NCI-H2107 treated with DMSO at 0.1 percent for 48 hours (cell line): ENCODE measurements around the gene HMGA1.

Source experiments
- DNase-seq: peaks from one replicate; lab custom pipeline; 2025; ENCODE audit not compliant: unreplicated experiment; lab: John Stamatoyannopoulos, UW

Gene HMGA1, protein sequence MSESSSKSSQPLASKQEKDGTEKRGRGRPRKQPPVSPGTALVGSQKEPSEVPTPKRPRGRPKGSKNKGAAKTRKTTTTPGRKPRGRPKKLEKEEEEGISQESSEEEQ

DNA sequence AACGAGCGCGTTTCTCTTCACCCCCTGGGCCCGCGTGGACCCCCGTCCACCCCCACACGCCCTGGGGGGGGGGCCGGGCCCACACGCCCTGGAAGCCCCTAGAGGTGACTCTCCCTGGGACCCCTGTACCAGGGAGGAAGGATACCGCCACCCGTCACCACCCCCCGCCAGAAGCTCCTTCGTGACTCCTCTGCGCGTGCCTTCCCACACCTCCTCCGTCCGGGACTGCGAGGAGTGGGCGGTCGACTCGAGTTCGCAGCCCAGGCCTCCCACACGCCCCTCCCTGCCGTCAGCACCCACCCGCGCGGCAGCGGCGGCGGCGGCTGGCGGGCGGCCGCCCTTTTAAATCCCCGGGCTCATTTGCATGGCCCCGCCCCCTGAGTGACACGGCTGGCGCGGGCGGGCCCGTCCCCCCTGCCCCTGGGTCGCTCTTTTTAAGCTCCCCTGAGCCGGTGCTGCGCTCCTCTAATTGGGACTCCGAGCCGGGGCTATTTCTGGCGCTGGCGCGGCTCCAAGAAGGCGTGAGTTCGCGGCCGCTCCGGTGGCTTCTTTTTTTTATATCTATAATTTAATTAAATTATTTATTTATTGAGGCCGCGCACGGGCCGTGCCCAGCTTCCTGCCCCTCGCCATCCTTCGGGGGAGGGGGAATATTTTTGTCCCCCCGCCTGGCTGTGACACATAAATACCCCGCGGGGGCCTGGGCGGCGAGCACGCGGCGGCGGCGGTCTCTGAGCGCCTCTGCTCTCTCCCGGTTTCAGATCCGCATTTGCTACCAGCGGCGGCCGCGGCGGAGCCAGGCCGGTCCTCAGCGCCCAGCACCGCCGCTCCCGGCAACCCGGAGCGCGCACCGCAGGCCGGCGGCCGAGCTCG lies at the start of gene HMGA1:
Gene HMGA1, plus strand, starts transcription at position 431 of the 873 bp plus-strand sequence. CDS start 3,908 bp downstream, outside the sequence.
- peak; percentile 27 for DNase-seq

DNA sequence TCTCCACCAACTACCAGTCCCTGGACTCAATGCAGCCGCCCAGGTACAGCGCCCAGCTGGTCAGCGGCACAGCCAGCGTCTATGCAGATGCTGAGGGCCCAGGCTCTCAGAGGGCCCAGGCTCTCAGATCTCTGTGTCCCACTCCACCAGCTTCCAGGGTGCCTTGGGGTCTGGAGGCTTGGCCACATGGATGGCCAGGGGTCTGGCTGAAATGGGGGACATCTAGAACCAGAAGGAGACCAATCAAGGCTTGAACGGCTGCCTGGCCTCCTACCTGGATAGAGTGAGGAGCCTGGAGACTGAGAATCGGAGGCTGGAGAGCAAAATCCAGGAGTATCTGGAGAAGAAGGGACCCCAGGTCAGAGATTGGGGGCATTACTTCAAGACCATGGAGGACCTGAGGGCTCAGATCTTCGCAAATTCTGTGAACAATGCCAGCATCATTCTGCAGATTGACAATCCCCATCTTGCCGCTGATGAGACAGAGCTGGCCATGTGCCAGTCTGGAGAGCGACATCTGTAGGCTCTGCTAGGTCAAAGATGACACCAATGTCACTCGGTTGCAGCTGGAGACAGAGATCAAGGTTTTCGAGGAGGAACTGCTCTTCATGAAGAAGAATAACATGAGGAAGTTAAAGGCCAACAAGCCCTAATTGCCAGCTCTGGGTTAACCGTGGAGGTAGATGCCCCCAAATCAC lies 46.7 kb upstream of the HMGA1 start:
- DNase-seq = no peak

DNA sequence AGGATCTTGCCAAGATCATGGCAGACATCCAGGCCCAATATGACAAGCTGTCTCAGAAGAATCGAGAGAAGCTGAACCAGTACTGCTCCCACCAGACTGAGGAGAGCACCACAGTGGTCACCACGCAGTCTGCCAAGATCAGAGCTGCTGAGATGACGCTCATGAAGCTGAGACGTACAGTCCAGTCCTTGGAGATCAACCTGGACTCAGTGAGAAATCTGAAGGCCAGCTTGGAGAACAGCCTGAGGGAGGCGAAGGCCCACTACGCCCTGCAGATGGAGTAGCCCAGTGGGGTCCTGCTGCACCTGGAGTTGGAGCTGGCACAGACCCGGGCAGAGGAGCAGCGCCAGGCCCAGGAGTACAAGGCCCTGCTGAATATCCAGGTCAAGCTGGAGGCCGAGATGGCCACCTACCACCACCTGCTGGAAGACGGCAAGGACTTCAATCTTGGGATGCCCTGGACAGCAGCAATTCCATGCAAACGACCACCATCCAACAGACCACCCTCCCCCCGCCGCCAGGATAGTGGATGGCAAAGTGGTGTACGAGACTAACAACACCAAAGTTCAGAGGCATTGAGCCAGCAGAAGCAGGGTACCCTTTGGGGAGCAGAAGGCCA lies 46.1 kb upstream of the HMGA1 start:
- DNase-seq = no peak

DNA sequence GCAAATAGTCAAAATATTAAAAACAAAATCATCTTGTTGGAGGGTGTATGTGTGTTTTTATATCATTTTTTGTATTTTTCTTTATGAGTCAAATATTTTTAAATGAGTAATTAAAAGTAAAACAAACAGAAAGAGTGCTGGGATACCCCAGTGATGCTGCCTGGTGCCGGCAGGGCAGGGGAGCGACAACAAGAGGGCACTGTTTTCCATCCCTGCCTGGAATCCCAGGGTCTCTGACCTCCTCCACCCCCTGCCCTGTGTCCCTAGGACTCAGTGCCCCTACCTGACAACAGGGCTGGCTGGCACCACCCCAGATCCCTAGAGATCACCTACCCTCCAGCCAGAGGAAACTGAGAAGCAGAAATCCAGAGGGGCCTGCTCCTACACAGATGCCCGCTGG lies 41.9 kb upstream of the HMGA1 start:
- no peak for DNase-seq

DNA sequence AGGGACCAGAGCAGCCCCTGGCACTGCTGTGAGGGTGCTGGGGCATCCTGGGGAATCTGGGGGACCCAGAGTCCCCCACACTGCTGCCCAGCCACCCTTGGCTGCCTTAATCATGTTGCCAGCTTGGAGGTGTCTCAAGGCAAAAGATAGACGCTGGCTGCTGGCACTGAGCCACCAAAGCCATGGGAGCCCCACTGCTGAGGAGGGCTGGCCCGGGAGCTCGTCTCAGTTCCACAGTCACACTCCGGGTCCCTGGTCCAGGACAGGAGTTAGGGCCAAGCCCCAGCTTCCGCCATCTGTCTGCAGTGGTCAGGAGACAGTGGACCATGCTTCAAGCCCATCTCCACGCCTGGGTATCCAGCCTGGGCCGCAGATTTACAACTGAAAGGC lies 41.0 kb upstream of the HMGA1 start:
- DNase-seq = no peak

DNA sequence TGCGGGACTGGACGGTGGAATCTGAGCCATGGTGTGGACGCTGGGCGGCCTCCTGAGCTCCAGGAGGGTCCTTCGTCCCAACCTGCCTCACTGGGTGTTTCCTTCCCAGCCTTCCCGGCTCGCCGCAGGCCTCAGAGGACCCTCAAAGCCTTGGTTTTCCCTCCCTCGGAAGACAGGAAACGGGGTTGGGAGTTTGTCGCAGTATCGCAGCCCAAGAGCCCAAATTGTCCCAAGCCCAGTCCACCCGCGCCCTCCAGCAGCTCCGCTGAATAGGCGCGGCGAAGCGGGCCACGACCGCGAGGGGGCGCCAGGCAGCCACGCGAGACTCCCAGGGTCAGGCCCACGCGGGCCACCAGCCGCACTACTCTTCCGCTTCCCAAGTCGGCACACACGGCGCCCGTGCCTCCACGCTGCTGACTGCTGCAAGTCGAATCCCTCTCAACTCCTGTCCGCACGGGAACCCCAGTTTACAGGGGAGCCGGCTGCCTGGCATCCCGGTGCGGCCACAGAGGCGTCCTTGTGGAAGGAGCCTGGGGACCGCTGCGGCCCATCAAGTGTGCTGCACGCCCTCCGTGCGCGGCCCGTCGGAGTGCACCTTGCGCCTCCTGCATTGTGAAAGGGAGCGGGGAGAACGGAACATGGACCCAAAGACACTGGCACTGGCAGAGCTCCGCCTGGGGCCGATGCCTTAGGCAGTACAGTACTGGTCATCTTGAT lies 40.4 kb upstream of the HMGA1 start:
- DNase-seq = no peak

DNA sequence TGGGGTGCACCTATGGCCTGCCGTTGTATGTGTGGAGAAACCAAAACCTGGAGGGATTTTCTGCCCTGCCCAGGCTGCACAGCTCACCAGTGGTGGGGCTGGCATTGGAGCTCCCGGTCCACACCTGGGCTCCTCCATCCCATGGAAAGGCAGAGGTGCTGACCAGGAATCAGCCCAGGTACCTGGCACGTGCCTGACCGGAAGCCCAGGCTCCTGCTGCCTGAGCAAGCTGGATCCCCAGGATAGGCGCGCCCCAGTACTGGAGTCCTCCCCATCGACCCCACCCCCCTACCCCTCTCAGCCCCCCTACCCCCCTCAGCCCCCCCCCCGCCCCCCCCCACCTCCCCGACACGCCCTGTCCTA lies 39.9 kb upstream of the HMGA1 start:
- no peak for DNase-seq

DNA sequence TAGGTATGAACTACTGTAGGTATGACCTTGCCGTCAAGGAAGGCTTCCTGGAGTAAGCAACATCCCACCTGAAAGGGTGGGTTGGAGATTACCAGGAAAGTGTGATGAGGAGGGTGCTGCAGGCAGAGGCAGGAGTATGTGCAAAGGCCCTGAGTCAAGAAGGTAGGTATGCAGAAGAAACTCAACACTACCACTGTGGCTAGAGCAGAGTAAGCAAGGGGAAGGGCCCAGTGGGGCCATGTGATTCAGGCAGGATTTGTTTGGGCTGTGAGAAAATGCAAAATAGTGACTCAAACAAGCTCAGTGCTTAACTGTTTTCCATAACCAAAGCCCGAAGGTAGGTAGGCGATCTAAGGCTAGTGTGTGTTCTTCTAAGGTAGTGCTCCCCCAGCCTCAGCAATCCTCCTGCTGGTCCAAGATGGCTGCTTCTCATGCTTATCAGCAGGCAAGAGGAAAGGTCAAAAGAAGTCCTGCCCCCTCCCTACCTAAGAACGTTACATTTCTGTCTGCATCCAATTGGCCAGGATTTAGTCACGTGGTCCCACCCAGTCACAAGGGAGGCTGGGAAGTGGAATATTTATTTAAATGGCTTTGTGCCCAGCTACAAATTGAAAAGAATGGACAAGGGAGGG lies 36.2 kb upstream of the HMGA1 start:
- no peak for DNase-seq

DNA sequence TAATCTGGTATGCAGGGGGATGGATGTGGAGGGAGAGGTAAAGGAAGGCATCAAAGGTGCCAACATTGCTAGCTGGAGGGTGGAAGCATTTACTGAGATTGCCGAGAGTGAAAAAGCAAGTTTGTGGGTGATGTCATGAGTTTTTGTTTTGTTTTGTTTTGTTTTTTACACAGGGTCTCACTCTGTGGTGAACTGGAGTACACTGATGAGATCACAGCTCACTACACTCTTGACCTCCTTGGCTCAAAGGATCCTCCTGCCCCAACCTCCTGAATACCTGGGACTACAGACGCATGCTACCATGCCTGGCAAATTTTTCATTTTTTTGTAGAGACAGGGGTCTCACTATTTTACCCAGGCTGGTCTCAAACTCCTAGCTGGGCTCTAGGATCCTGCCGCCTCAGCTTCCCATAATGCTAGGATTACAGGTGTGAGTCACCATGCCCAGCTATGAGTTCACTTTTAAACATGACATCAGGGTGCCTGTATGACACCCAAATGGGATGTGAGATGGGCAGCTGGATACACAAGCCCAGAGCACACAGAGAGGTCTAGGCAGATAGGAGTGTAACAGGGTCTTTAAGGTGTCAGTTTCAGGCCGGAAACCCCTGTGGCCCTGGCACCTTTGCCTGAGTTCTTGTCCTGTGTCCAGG lies 35.1 kb upstream of the HMGA1 start:
- DNase-seq = no peak

DNA sequence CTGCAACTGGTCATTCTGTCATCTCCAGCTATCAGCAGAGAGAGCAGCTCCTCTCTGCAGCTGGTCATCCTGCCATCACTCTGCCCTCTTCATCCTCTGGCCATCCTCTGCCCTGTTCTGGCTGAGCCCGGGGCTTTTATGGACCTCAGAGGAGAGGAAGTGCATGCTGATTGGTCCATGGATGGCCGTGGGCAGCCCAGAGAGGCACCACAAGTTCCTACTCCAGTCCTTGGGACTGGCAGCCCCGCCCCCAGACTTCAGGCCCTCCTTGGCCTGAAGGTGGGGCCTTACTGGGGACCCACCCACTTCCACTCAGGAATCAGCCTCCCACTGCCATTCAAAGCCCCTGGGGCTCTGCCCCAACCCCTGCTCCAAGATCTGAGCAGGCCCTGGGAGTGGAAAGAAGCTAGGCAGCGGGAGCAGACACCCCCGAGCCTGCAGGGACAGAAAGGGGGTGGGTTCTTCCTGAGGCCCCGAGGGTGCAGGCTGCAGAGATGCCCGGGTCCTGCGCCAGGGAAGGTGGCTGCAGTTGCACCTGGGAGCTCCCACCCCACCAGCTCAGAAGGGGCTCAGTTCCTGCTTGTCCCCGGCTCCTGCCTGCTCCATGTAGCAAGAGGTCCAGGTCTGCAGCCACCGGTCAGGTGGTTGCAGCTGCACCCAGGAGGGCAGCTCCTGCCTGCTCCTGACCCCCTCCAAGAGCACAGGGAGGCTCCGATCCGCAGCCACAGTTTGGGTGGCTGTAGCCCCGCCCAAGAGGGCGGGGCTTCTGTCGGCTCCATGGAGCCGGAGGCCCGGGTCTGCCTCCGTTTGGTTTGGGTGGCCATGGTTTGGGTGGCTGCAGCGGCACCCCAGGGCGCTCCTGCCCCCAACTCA lies 34.1 kb upstream of the HMGA1 start:
- no peak for DNase-seq

DNA sequence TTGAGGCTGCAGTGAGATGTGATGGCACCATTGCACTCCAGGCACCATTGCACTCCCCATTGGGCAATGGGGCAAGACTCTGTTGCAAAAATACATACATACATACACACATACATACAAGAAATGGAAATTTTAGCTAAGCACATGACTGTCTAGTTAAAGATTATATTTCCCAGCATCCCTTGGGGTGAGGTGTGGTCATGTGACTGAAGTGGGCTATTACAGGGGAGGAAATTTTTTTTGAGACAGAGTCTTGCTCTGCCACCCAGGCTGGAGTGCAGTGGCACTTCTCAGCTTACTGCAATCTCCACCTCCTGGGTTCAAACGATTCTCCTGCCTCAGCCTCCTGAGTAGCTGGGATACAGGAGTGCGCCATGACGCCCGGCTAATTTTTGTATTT lies 32.0 kb upstream of the HMGA1 start:
- no peak for DNase-seq

DNA sequence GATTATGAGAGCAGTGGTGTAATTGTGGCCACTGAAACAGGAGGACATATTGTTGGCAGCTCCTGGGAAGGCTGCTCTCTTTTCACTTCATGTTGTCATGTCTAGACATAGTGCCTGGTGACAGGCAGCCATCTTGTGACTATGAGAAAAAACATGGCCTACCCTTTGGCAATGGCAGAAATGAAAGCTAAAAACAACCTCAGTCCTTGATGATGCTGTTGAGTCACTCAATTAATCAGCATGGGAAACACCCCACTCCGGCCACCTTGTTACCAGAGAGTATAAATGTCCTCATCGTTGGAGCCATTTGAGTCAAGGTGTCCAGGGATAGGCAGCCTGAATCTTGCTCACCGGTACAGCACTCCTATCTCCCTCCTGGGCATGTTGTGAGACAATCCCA lies 31.2 kb upstream of the HMGA1 start:
- no peak for DNase-seq

DNA sequence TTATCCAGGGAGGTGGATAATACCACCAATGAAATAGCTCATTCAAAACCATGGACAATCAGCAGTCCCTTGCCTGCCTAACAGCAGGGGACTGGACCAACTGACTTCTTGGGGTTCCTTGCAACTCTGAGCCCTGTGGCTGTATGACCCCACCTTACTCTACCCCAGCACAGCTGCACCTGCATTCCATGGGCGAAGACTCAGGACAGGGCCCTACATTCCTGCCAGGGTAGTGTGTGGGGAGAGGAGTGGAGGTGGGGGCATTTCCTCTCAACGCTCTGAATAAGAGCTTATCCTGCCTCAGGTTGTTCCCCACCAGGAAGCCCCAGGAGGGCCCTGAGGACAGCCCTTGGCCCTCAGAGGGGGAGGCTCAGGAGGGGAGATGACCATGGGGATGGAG lies 30.8 kb upstream of the HMGA1 start:
- no peak for DNase-seq

DNA sequence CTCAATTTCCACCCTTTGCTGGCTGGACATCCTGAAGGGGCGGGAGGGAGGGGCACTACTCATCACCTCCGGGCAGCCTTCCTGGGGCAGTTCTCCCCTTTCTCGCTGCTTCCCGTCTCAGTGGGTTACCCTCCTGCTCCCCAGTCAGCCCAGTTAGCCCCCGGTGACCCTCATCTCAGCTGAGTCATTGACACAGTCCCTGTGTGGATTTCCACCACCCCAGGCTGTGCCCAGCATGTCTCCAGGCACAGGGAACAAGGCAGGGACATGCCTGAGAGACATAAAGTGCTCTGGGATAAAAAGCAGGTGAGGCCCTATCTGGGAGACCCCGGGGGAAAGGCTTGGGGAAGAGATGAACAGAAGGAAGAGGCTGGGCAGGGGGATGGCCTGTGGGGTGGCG lies 29.9 kb upstream of the HMGA1 start:
- DNase-seq = no peak

DNA sequence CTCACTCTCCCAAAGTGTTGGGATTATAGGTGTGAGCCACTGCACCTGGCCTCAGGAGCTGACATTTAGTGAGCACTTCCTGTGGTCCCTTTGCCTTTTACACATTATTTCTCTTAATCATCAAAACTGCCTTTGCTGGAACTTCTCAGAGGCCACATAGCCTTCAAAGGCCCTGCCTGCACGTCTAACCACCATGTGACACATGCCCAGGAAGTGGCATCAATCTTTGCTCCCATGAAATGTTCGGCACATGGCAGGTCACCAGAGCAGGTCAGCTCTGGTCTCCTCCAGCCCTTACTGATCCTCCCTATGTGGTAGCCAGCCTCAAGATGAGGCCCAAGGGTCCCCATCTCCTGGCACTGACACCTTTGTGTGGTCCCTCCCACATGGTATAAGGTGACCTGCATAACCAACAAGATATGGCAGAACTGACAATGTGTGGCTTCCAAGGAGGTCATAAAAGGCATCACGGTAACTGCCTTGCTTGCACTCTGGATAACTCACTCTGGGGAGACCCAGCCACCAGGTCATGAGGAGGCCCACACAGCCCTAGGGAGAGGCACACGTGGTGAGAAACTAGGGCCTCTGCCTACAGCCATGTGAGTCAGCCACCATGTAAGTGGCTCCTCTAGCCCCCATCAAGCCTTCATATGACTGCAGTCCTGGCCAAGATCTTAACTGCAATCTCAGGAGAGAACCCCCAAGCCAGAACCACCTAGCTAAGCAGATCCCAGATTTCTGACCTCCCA lies 28.8 kb upstream of the HMGA1 start:
- no peak for DNase-seq

DNA sequence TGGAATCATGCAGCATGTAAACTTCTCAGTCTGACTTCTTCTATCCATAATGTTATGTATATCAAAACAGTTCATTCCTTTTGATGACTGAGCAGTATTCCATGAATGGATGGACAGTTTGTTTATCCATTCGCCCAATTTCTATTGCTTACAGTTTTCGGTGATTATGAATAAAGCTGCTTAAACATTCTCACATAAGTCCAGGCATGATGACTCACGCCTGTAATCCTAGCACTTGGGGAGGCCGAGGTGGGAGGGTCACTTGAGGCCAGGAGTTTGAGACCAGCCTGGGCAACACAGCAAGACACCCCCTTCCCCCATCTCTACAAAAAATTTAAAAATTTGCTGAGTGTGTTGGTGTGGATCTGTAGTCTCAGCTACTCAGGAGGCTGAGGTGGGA lies 22.9 kb upstream of the HMGA1 start:
- DNase-seq = no peak

DNA sequence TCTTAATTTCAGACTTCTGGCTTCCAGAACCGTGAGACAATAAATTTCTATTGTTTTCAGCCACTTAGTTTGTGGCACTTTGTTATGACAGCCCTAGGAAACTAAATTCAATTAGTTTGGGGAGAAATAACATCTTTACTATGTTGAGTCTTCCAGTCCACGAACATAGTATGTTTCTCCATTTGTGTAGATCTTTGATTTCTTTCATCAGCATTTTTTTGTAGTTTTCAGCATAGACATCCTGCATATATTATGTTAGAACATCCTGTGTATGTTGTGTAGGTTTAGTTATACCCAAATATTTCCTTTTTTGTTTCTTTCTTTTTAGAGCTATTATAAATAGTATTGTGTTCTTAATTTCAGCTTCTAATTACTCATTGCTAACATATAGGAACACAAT lies 18.0 kb upstream of the HMGA1 start:
- DNase-seq = no peak

DNA sequence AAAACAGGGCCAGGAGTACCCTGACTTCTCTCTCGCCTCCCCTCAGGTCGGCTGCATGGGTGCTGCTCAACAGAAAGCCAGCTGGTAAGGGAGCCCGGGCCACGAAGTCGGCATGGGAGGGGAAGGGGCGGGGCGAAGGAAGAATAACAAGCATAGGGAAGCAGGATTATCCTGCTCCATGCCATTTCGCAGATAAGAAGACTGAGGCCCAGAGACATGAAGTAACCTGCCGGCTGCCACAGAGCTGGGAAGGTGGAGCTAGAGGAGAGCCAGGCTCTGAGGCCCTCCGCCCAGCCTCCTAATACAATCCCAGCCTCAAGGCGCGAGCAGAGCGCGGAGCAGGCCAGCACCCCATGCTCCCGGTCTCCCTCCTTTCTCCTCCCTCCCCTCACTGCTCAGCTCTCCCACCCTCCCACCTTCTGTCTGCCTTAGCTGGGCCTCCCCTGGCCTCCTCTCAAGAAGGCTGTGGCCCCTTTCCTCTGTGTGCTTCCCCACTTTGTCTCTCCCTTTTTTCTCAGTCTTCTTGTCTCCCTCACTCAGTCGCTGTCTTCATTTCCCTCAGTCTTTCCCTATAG lies 13.2 kb upstream of the HMGA1 start:
- no peak for DNase-seq
